Uterine smooth muscle cell (primary cell): ENCODE measurements around the gene KRTAP1-1. TPM values are rescaled to one million over a fixed set of nuclear protein-coding genes. Genes with fewer than 3 reads are reported as not detected.

Source experiments
- total RNA-seq: library from RNA; depleted of rRNA; stranded (reverse); fragments of >200 nt; gene quantifications from 2 replicates; pipeline ENCODE4 v1.2.3, GENCODE V29; 2014

Gene KRTAP1-1
- total RNA-seq: 0.55 and 0.87 TPM in 2 replicates

GRCh38 chr17:41040783-41041571 is at the start of gene KRTAP1-1:
Gene KRTAP1-1 (minus strand): TSS chr17:41041450. CDS start chr17:41041397, 53 bp downstream.

GRCh38 chr17:41084100-41084856 is 43.0 kb upstream of the KRTAP1-1 start, which contains the start of gene KRTAP4-7:
Gene KRTAP4-7 (plus strand): TSS chr17:41084150. CDS start chr17:41084207, 57 bp downstream.

GRCh38 chr17:41065829-41066624 is 24.8 kb upstream of the KRTAP1-1 start, which contains the start of gene KRTAP2-4:
Gene KRTAP2-4 (minus strand): TSS chr17:41065879. CDS start chr17:41065845, 34 bp downstream.

GRCh38 chr17:41060052-41060604 is 18.9 kb upstream of the KRTAP1-1 start, which contains the start of gene KRTAP2-3:
Gene KRTAP2-3 (minus strand): TSS chr17:41060114. CDS start chr17:41060050, 64 bp downstream.

GRCh38 chr17:41055130-41055529 is 13.9 kb upstream of the KRTAP1-1 start, which contains the start of gene KRTAP2-2:
Gene KRTAP2-2 (minus strand): TSS chr17:41055230. CDS start chr17:41055211, 19 bp downstream.

GRCh38 chr17:41046735-41047465 is 5.7 kb upstream of the KRTAP1-1 start, which contains the start of gene KRTAP2-1:
Gene KRTAP2-1 (minus strand): TSS chr17:41047316. CDS start chr17:41047267, 49 bp downstream.

GRCh38 chr17:41034346-41034935 is 6.8 kb downstream of the KRTAP1-1 start, which contains the start of gene KRTAP1-3:
Gene KRTAP1-3 (minus strand): TSS chr17:41034874. CDS start chr17:41034821, 53 bp downstream.

GRCh38 chr17:41029633-41030245 is 11.5 kb downstream of the KRTAP1-1 start, which contains the start of gene KRTAP1-4:
Gene KRTAP1-4 (minus strand): TSS chr17:41030195. CDS start chr17:41030078, 117 bp downstream.

GRCh38 chr17:41026715-41027471 is 14.4 kb downstream of the KRTAP1-1 start, which contains the start of gene KRTAP1-5:
Gene KRTAP1-5 (minus strand): TSS chr17:41027208. CDS start chr17:41027155, 53 bp downstream.

GRCh38 chr17:41008811-41009210 is 32.4 kb downstream of the KRTAP1-1 start, which contains the start of gene KRTAP3-1:
Gene KRTAP3-1 (minus strand): TSS chr17:41009128. CDS start chr17:41009074, 54 bp downstream.

GRCh38 chr17:40999563-40999962 is 41.7 kb downstream of the KRTAP1-1 start, which contains the start of gene KRTAP3-2:
Gene KRTAP3-2 (minus strand): TSS chr17:40999906. CDS start chr17:40999853, 53 bp downstream.

GRCh38 chr17:40993839-40994238 is 47.4 kb downstream of the KRTAP1-1 start, which contains the start of gene KRTAP3-3:
Gene KRTAP3-3 (minus strand): TSS chr17:40994164. CDS start chr17:40994097, 67 bp downstream.

Other genes with a start within 250 kb of the KRTAP1-1 start
- not detected in 2 replicates for gene KRT28, start 241.5 kb downstream of the KRTAP1-1 start, total RNA-seq
- gene KRT10, start 218.8 kb downstream of the KRTAP1-1 start, total RNA-seq: 2.3 and 4.0 TPM in 2 replicates
- gene KRT12, start 174.2 kb downstream of the KRTAP1-1 start, total RNA-seq: under 0.01 TPM in 1 of 2 replicates, not detected in the other
- gene KRT20, start 156.2 kb downstream of the KRTAP1-1 start, total RNA-seq: 0.22 TPM in 1 of 2 replicates, not detected in the other
- 0.50 and 0.55 TPM in 2 replicates for gene KRT23, start 103.8 kb downstream of the KRTAP1-1 start, total RNA-seq
- gene KRT39, start 74.5 kb downstream of the KRTAP1-1 start, total RNA-seq: 0.11 TPM in 1 of 2 replicates, not detected in the other
- not detected in 2 replicates for gene KRT40, start 57.1 kb downstream of the KRTAP1-1 start, total RNA-seq
- not detected in 2 replicates for gene KRTAP3-3, start 47.3 kb downstream of the KRTAP1-1 start, total RNA-seq
- not detected in 2 replicates for gene KRTAP3-2, start 41.5 kb downstream of the KRTAP1-1 start, total RNA-seq
- gene KRTAP3-1, start 32.3 kb downstream of the KRTAP1-1 start, total RNA-seq: not detected in 2 replicates
- 32.6 and 54.1 TPM in 2 replicates for gene KRTAP1-5, start 14.2 kb downstream of the KRTAP1-1 start, total RNA-seq
- not detected in 2 replicates for gene KRTAP1-4, start 11.3 kb downstream of the KRTAP1-1 start, total RNA-seq
- gene KRTAP1-3, start 6.6 kb downstream of the KRTAP1-1 start, total RNA-seq: not detected in 2 replicates
- gene KRTAP2-1, start 5.9 kb upstream of the KRTAP1-1 start, total RNA-seq: not detected in 2 replicates
- gene KRTAP2-2, start 13.8 kb upstream of the KRTAP1-1 start, total RNA-seq: not detected in 2 replicates
- 0.12 and 1.00 TPM in 2 replicates for gene KRTAP2-3, start 18.7 kb upstream of the KRTAP1-1 start, total RNA-seq
- gene KRTAP2-4, start 24.4 kb upstream of the KRTAP1-1 start, total RNA-seq: not detected in 2 replicates
- not detected in 2 replicates for gene KRTAP4-7, start 42.7 kb upstream of the KRTAP1-1 start, total RNA-seq
- gene KRTAP4-8, start 56.7 kb upstream of the KRTAP1-1 start, total RNA-seq: not detected in 2 replicates
- gene KRTAP4-16, start 60.8 kb upstream of the KRTAP1-1 start, total RNA-seq: not detected in 2 replicates
- gene KRTAP4-9, start 63.9 kb upstream of the KRTAP1-1 start, total RNA-seq: 0.12 TPM in 1 of 2 replicates, not detected in the other
- gene KRTAP4-11, start 76.9 kb upstream of the KRTAP1-1 start, total RNA-seq: not detected in 2 replicates
- not detected in 2 replicates for gene KRTAP4-12, start 82.7 kb upstream of the KRTAP1-1 start, total RNA-seq
- not detected in 2 replicates for gene KRTAP4-6, start 99.1 kb upstream of the KRTAP1-1 start, total RNA-seq
- gene KRTAP4-5, start 108.4 kb upstream of the KRTAP1-1 start, total RNA-seq: not detected in 2 replicates
- gene KRTAP4-4, start 119.3 kb upstream of the KRTAP1-1 start, total RNA-seq: not detected in 2 replicates
- not detected in 2 replicates for gene KRTAP4-3, start 126.8 kb upstream of the KRTAP1-1 start, total RNA-seq
- not detected in 2 replicates for gene KRTAP4-2, start 136.8 kb upstream of the KRTAP1-1 start, total RNA-seq
- 0.11 TPM in 1 of 2 replicates, not detected in the other for gene KRTAP4-1, start 143.5 kb upstream of the KRTAP1-1 start, total RNA-seq
- not detected in 2 replicates for gene KRTAP9-1, start 148.4 kb upstream of the KRTAP1-1 start, total RNA-seq
- gene KRTAP9-2, start 185.2 kb upstream of the KRTAP1-1 start, total RNA-seq: not detected in 2 replicates
- not detected in 2 replicates for gene KRTAP9-3, start 191.0 kb upstream of the KRTAP1-1 start, total RNA-seq
- not detected in 2 replicates for gene KRTAP9-8, start 196.5 kb upstream of the KRTAP1-1 start, total RNA-seq
- not detected in 2 replicates for gene KRTAP9-4, start 208.2 kb upstream of the KRTAP1-1 start, total RNA-seq
- gene KRTAP9-9, start 213.9 kb upstream of the KRTAP1-1 start, total RNA-seq: not detected in 2 replicates
- gene KRTAP9-6, start 223.9 kb upstream of the KRTAP1-1 start, total RNA-seq: not detected in 2 replicates
- not detected in 2 replicates for gene KRTAP9-7, start 234.2 kb upstream of the KRTAP1-1 start, total RNA-seq